ENCODE results near the gene C14orf119. TPM values are rescaled to one million over a fixed set of nuclear protein-coding genes. Genes with fewer than 3 reads are reported as not detected.

Gene C14orf119
- total RNA-seq, 1 experiment from 2014 or later, result 46.8 TPM

DNA sequence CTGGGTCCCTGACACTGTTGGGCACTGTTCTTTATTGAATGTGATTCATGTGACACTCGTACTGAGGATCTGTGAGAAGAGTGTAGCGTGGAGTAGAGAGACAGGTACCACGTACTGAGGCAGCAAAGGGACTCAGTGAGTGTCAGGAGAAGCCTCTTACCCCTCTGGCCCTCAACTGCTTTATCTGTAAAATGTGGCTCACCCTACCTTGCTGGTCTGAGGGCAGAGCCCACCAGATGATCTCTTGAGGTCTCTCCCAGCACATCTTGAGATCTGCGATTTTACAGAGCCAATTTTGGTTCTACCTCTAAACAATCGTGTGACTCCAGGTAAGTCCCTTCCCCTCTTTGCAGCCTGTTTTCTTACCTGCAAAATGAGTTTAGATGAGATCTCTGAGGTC lies 20.6 kb downstream of the C14orf119 start:
- H3K4me1 ChIP-seq (ENCODE audit: control insufficient read depth in 1 of 2, insufficient read depth in 2 of 2, low read length in 2 of 2), result peaks cover 12 to 23% of the 10 kb centered on the region in 2 experiments
- no peak for DNase-seq (ENCODE audit: low read depth, low spot score)
- intact Hi-C loops (cut with micrococcal nuclease), result no loop called here
- no peaks in the 10 kb centered on the region for H3K9me3 ChIP-seq (ENCODE audit: control insufficient read depth in 1 of 2, insufficient read depth in 1 of 2, low read depth in 1 of 2, low read length in 2 of 2)
- H3K79me2 ChIP-seq (ENCODE audit: insufficient read depth, low read length), result no peaks in the 10 kb centered on the region
- no peaks in the 10 kb centered on the region for H4K20me1 ChIP-seq (ENCODE audit: insufficient read depth)
- no peak for TF ChIP-seq ZNF274 (IDR thresholded peaks at IDR 0.05; ENCODE audit: low read depth, low read length)
- no peak for TF ChIP-seq YY1 (IDR thresholded peaks at IDR 0.05; ENCODE audit: extremely low read depth, insufficient replicate concordance, low read depth, low read length)
- no peak for TF ChIP-seq FOSL1 (IDR thresholded peaks at IDR 0.05; ENCODE audit: low read depth)
- no peak for TF ChIP-seq REST (IDR thresholded peaks at IDR 0.05; ENCODE audit: low read depth)
- no peak for TF ChIP-seq POLR2AphosphoS5 (IDR thresholded peaks at IDR 0.05; ENCODE audit: low read depth, low read length)
- no peak for TF ChIP-seq SP1 (IDR thresholded peaks at IDR 0.05; ENCODE audit: low read depth)
- no peak for TF ChIP-seq CBX3 (IDR thresholded peaks at IDR 0.05; ENCODE audit: low read depth)
- no peak for TF ChIP-seq SRF (IDR thresholded peaks at IDR 0.05; ENCODE audit: low read depth)
- no peak for TF ChIP-seq TCF7L2 (IDR thresholded peaks at IDR 0.05; ENCODE audit: borderline replicate concordance, extremely low read depth, insufficient read depth, insufficient read length)
- TF ChIP-seq EZH2 (IDR thresholded peaks at IDR 0.05), result no peak
- TF ChIP-seq ZFX (IDR thresholded peaks at IDR 0.05), result no peak
- no peak for TF ChIP-seq JUND (IDR thresholded peaks at IDR 0.05)
- TF ChIP-seq, protein P1, sequence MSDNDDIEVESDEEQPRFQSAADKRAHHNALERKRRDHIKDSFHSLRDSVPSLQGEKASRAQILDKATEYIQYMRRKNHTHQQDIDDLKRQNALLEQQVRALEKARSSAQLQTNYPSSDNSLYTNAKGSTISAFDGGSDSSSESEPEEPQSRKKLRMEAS (IDR thresholded peaks at IDR 0.05), result no peak
- TF ChIP-seq EZH2phosphoT487 (IDR thresholded peaks at IDR 0.05; ENCODE audit: borderline replicate concordance), result no peak
- no peak for TF ChIP-seq SIN3A (IDR thresholded peaks at IDR 0.05; ENCODE audit: low read depth)
- TF ChIP-seq ELF1 (IDR thresholded peaks at IDR 0.05; ENCODE audit: borderline replicate concordance, low read depth), result no peak
- CTCF ChIA-PET, result interaction anchor here (0.7 to 1.4 kb wide), 3 partner anchors 47 to 129 kb away, joined by 3 to 6 read pairs (median 4); no protein-coding TSS in a partner anchor
- peak overlapping the region; percentile 73; the same call in 1 of the 2 replicates for H3K4me2 ChIP-seq (ENCODE audit: low read length)
- H3K36me3 ChIP-seq (ENCODE audit: control insufficient read depth in 1 of 2, insufficient read depth in 2 of 2, low read length in 2 of 2), result no peaks in the 10 kb centered on the region
- ATAC-seq, result no peak
- no peak overlapping the region for H2AFZ ChIP-seq (ENCODE audit: low read depth, low read length, poor library complexity, severe bottlenecking)
- no peak overlapping the region for H3K4me3 ChIP-seq (replicated peaks in 1 of 2; ENCODE audit: low read depth in 1 of 2, low read length in 2 of 2)
- POLR2A ChIA-PET, result interaction anchor here (1.4 kb wide), 1 partner anchor 21 kb away, joined by 7 read pairs; the partner anchor contains the start of genes ACIN1 and C14orf119
- no peaks in the 10 kb centered on the region for H3K9me2 ChIP-seq (ENCODE audit: insufficient read depth)
- peaks cover 11% of the 10 kb centered on the region; the same call in 1 of the 2 replicates for H3K27me3 ChIP-seq (ENCODE audit: insufficient read depth, low read length)
- no peak overlapping the region for H3K9ac ChIP-seq (ENCODE audit: low read length)
- BruUV-seq (replicated peaks), result no TSS peak
- RAD21 ChIA-PET (ENCODE audit: low non-redundant PET in 1 of 2, low total read pairs in 2 of 2, uncharacterized antibody in 2 of 2, unreplicated experiment in 2 of 2), result no interaction called here
- no peak overlapping the region for H3K27ac ChIP-seq (ENCODE audit: low read depth, low read length)

All from HCT116 (cell line).